CD4-positive, alpha-beta T cell (primary cell): Measurements from ENCODE around the gene ZNF155. TPM values are rescaled to one million over a fixed set of nuclear protein-coding genes. Genes with fewer than 3 reads are reported as not detected.

ENCODE experiments used
- ATAC-seq: fragments of 200-7000 bp; cut with Tn5 transposase; one replicate; pipeline ENCODE4 v1.10.0; 2022; ENCODE audit warnings: mild to moderate bottlenecking; ENCODE audit not compliant: poor library complexity
- CTCF ChIA-PET: fragments of 350-600 bp; sonication (Branson Sonifier 250); formaldehyde crosslinking; loops from one replicate; lab custom pipeline; 2021; ENCODE audit warnings: antibody characterized with exemption, inconsistent platforms; lab: Charles Lee
- POLR2A ChIA-PET: fragments of 350-600 bp; sonication (Branson Sonifier 250); formaldehyde crosslinking; loops from one replicate; lab custom pipeline; 2021; ENCODE audit warnings: antibody characterized with exemption, inconsistent platforms; lab: Charles Lee
- DNase-seq, 14 experiments: peaks; one replicate each; pipeline ENCODE4 v3.0.0-alpha.2; 2013 to 2020; ENCODE audit warnings: mixed read lengths in 2 of 14
- H3K27ac ChIP-seq, 2 donors: one replicate each; pipeline versions ENCODE4 v1.5.1 to v1.7.0; 2013; ENCODE audit warnings: low read length in 2 of 2, low read depth in 1 of 2, mild to moderate bottlenecking in 1 of 2
- H3K27me3 ChIP-seq, 2 experiments: 1 replicate in 1 of 2; 2 replicates in 1 of 2; pipeline versions ENCODE4 v1.6.1 to v1.7.0; 2013; ENCODE audit warnings: low read length in 2 of 2, control low read depth in 1 of 2, mild to moderate bottlenecking in 1 of 2, moderate library complexity in 1 of 2; ENCODE audit not compliant: insufficient read depth in 2 of 2, control insufficient read depth in 1 of 2
- H3K36me3 ChIP-seq: one replicate; pipeline ENCODE4 v1.6.1; 2013; ENCODE audit warnings: low read length, control low read depth; ENCODE audit not compliant: insufficient read depth
- H3K4me1 ChIP-seq: one replicate; pipeline ENCODE4 v1.6.1; 2013; ENCODE audit warnings: low read length, control low read depth; ENCODE audit not compliant: insufficient read depth
- H3K4me3 ChIP-seq: one replicate; pipeline ENCODE4 v1.5.1; 2013; ENCODE audit warnings: mild to moderate bottlenecking, low read length, moderate library complexity
- H3K9me3 ChIP-seq, 2 experiments: 1 replicate in 1 of 2; 2 replicates in 1 of 2; pipeline versions ENCODE4 v1.6.1 to v1.7.0; 2013; ENCODE audit warnings: low read length in 2 of 2, mild to moderate bottlenecking in 2 of 2, control low read depth in 1 of 2, moderate library complexity in 1 of 2; ENCODE audit not compliant: control insufficient read depth in 1 of 2, insufficient read depth in 1 of 2
- H3K27ac Mint-ChIP-seq: one replicate; pipeline ENCODE4 v1.8.0; 2020; ENCODE audit warnings: mixed read lengths
- H3K27me3 Mint-ChIP-seq: one replicate; pipeline ENCODE4 v1.8.0; 2021; ENCODE audit warnings: mixed read lengths
- H3K36me3 Mint-ChIP-seq: one replicate; pipeline ENCODE4 v1.8.0; 2021; ENCODE audit warnings: low read depth, mixed read lengths
- H3K4me1 Mint-ChIP-seq: one replicate; pipeline ENCODE4 v1.8.0; 2021; ENCODE audit warnings: low read depth, mixed read lengths
- H3K4me3 Mint-ChIP-seq: one replicate; pipeline ENCODE4 v1.8.0; 2020; ENCODE audit warnings: mild to moderate bottlenecking, mixed read lengths
- H3K9me3 Mint-ChIP-seq: one replicate; pipeline ENCODE4 v1.8.0; 2020; ENCODE audit warnings: mixed read lengths
- intact Hi-C, 2 experiments: fragments of 100-400 bp; cut with DNase I in 1 of 2; cut with micrococcal nuclease in 1 of 2; formaldehyde crosslinking; loops; one replicate each; pipeline versions ENCODE4 v1.15.1 to v1.9.0; 2023 to 2025; cut with DNase I, micrococcal nuclease
- total RNA-seq, 174 experiments: library from RNA in 2 of 174; stranded (reverse) in 2 of 174; gene quantifications; one replicate each; pipeline ENCODE4 v1.2.3 and lab custom pipeline; 2021 to 2026
- TF ChIP-seq, protein P1 (sequence below): fragments of 200-600 bp; IDR thresholded peaks from one replicate; pipeline ENCODE4 v1.8.0; 2022; ENCODE audit warnings: antibody characterized with exemption, mild to moderate bottlenecking

Gene ZNF155
- total RNA-seq, 2 experiments from 2014 or later, result 3.5 to 4.0 TPM

DNA sequence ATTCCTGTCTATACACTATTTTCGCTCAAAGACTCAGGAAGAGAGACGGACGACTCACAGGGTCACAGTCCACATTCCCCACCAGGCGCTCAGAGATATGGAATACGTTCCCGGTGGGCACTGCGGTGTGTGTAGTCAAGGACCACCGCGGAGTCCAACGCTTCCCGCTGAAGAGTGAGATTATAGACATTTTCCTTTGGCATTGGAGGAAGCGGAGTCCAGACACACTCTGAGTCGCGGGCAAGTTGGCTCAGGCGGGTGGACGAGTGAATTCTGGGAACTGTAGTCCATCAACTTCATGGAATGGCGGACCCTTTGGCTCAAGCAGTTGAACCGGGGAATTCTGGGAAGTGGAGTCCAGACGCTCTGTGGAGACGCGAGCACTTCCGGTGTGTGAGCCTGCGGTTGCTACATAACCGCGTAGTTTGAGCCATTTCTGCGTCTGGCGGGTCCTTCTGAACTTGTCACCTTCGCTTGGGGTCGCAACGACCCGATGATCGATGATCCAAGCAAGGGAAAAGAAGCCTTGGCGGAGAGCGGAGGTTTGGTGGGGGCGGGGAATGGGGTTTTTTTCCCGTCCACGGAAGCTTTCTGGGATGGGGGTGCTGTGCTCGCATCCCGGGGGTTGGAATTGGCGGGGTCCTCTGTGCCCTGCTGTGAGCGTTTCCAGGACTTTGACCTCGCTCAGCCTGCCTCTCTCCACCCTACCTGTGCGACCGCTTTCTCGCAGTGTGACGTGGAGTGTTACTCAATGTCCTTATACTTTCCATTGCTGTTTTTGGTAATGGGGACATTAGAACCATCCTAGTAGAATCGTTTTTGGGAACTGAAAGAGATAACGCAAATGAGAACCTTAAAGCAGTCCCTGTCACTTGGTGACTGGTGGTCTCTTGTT lies 18.8 kb downstream of the ZNF155 start, which contains the start of gene ZNF230:
ZNF230 (plus strand) TSS at position 392 of the 895 bp plus-strand sequence. CDS start 4,122 bp downstream, outside the sequence.
- H3K27ac ChIP-seq, result peak within 1 kb of the TSS; percentile 39 to 53
- intact Hi-C loops, result loop anchor here (1.0 to 10.0 kb wide), 12 partner anchors 18 to 304 kb away; partner anchors contain the start of genes ZNF155 (in 2 of the 2), ZNF224 (in 2 of the 2), ZNF45 (in 2 of the 2) and ZNF222 (in 1 of the 2)
- H3K27ac Mint-ChIP-seq, result peak within 1 kb of the TSS; percentile 90
- TF ChIP-seq, protein P1, sequence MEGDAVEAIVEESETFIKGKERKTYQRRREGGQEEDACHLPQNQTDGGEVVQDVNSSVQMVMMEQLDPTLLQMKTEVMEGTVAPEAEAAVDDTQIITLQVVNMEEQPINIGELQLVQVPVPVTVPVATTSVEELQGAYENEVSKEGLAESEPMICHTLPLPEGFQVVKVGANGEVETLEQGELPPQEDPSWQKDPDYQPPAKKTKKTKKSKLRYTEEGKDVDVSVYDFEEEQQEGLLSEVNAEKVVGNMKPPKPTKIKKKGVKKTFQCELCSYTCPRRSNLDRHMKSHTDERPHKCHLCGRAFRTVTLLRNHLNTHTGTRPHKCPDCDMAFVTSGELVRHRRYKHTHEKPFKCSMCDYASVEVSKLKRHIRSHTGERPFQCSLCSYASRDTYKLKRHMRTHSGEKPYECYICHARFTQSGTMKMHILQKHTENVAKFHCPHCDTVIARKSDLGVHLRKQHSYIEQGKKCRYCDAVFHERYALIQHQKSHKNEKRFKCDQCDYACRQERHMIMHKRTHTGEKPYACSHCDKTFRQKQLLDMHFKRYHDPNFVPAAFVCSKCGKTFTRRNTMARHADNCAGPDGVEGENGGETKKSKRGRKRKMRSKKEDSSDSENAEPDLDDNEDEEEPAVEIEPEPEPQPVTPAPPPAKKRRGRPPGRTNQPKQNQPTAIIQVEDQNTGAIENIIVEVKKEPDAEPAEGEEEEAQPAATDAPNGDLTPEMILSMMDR, result no peak
- peak within 1 kb of the TSS; percentile 100 for H3K4me3 Mint-ChIP-seq
- H3K36me3 Mint-ChIP-seq, result peaks cover 59% of the 10 kb centered on the region
- H3K27me3 Mint-ChIP-seq, result no peaks in the 10 kb centered on the region
- peak; percentile 97 for ATAC-seq
- CTCF ChIA-PET, result no interaction called here
- peaks cover 29% of the 10 kb centered on the region for H3K4me1 Mint-ChIP-seq
- H3K4me3 ChIP-seq, result peak within 1 kb of the TSS; percentile 84
- POLR2A ChIA-PET, result interaction anchor here (1.4 kb wide), 1 partner anchor 68 kb away, joined by 4 read pairs; the partner anchor contains the start of gene ZNF45
- no peaks in the 10 kb centered on the region for H3K27me3 ChIP-seq
- H3K4me1 ChIP-seq, result peaks cover 18% of the 10 kb centered on the region
- H3K36me3 ChIP-seq, result peaks cover 9% of the 10 kb centered on the region
- H3K9me3 ChIP-seq, result peaks cover 18 to 34% of the 10 kb centered on the region in 2 experiments
- peaks cover 24% of the 10 kb centered on the region for H3K9me3 Mint-ChIP-seq
- peak; percentile 56 to 96 (median 75) for DNase-seq

DNA sequence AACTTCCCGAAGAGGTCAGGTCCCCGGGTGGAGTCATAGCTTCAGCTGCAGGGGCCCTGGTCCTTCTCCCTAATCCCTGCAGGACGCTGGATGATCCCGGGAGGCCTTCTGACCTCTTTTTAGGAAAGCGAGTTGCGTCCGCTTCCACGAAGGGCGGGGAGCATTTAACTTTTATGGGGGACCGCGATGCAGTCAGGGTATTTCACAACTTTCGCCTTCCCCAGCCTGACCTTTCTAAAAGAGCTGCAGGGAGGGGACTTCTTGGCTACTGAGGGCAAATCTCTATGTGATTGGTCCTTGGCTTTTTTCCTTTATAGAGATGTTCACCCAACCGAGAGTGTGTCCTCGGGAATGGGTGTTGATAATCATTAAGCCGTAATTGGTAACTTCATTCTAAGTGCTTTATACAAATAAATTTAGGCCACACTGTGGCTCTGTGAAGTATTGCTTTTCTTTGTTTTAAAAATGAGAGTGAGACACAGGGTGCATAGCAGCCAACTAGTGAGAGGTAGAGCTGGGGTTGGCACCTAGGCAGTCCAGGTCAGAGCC lies 19.5 kb downstream of the ZNF155 start:
- H3K27ac Mint-ChIP-seq, result peak overlapping the region; percentile 90
- ATAC-seq (peak; percentile 36), DNase-seq (peak in 2 of 14 experiments; percentile 20 to 21)
- CTCF ChIA-PET, result interaction anchor here (0.9 kb wide), 1 partner anchor 92 kb away, joined by 3 read pairs; no protein-coding TSS in a partner anchor
- POLR2A ChIA-PET, result interaction anchor here (1.4 kb wide), 1 partner anchor 68 kb away, joined by 4 read pairs; the partner anchor contains the start of gene ZNF45
- no peaks in the 10 kb centered on the region for H3K27me3 ChIP-seq
- H3K9me3 Mint-ChIP-seq, result peaks cover 21% of the 10 kb centered on the region
- H3K27ac ChIP-seq, result no peak overlapping the region
- TF ChIP-seq, protein P1, result no peak
- intact Hi-C loops, result loop anchor here (2.0 to 10.0 kb wide), 10 partner anchors 19 to 304 kb away; partner anchors contain the start of genes ZNF224 (in 2 of the 2), ZNF45 (in 2 of the 2), ZNF155 (in 1 of the 2) and ZNF225 (in 1 of the 2)
- H3K36me3 ChIP-seq, result peaks cover 16% of the 10 kb centered on the region
- H3K9me3 ChIP-seq, result peaks cover 18 to 35% of the 10 kb centered on the region in 2 experiments
- peak overlapping the region; percentile 100 for H3K4me3 Mint-ChIP-seq
- no peaks in the 10 kb centered on the region for H3K27me3 Mint-ChIP-seq
- peaks cover 18% of the 10 kb centered on the region for H3K4me1 ChIP-seq
- peaks cover 29% of the 10 kb centered on the region for H3K4me1 Mint-ChIP-seq
- H3K4me3 ChIP-seq, result peak overlapping the region; percentile 84
- H3K36me3 Mint-ChIP-seq, result peaks cover 59% of the 10 kb centered on the region

DNA sequence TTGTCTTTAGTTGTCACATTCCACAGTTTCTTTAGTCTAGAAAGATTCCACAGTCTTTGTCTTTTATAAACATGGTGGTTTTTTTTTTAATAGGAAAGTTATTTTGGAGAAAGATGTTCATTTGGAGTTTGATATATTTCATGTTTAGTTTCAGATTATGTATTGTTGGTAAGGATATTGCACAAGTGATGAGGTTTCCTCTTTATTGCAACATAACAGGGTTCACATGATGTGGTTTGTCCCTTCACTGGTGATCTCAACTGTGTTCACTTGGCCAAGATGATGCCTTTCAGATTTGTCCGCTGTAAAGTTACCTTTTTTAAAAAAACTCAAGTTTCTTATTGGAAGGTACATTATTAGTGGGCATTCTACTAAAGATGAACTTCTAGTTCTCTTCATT lies 22.0 kb downstream of the ZNF155 start:
- Mint-ChIP-seq H3K9me3 (peaks cover 27% of the 10 kb centered on the region), H3K4me1 (peaks cover 29% of the 10 kb centered on the region), H3K27ac (no peak overlapping the region), H3K36me3 (peaks cover 77% of the 10 kb centered on the region), H3K4me3 (no peak overlapping the region), H3K27me3 (no peaks in the 10 kb centered on the region)
- intact Hi-C loops, result loop anchor here in 1 of 2 experiments (10.0 kb wide), 1 partner anchor 71 kb away; the partner anchor contains the start of gene ZNF45
- H3K9me3 ChIP-seq, result peaks cover 34 to 55% of the 10 kb centered on the region in 2 experiments
- POLR2A ChIA-PET, result no interaction called here
- peaks cover 18% of the 10 kb centered on the region for H3K4me1 ChIP-seq
- CTCF ChIA-PET, result no interaction called here
- peaks cover 41% of the 10 kb centered on the region for H3K36me3 ChIP-seq
- no peak for ATAC-seq
- H3K27me3 ChIP-seq, result no peaks in the 10 kb centered on the region
- peak in 2 of 14 experiments; percentile 29 for DNase-seq
- TF ChIP-seq, protein P1, result no peak
- H3K4me3 ChIP-seq, result no peak overlapping the region
- H3K27ac ChIP-seq, result no peak overlapping the region
